Parathyroid adenoma (tissue), 2 donors: Measurements from ENCODE around the gene EIF4ENIF1.

Experiments
- H2AFZ ChIP-seq: fragments of 300-600 bp; sonication (generic); one replicate; pipeline ENCODE4 v1.7.0; 2017; ENCODE audit warnings: antibody characterized with exemption, mild to moderate bottlenecking
- H3K27ac ChIP-seq: fragments of 300-600 bp; sonication (generic); one replicate; pipeline ENCODE4 v1.7.0; 2017
- H3K27me3 ChIP-seq: fragments of 300-600 bp; sonication (generic); one replicate; pipeline ENCODE4 v1.7.0; 2017; ENCODE audit warnings: low read length; ENCODE audit not compliant: control insufficient read depth, insufficient read depth
- H3K36me3 ChIP-seq: fragments of 300-600 bp; sonication (generic); one replicate; pipeline ENCODE4 v1.7.0; 2017; ENCODE audit warnings: low read length; ENCODE audit not compliant: control insufficient read depth, insufficient read depth
- H3K4me1 ChIP-seq: fragments of 300-600 bp; sonication (generic); one replicate; pipeline ENCODE4 v1.7.0; 2017; ENCODE audit warnings: control low read depth
- H3K4me2 ChIP-seq: fragments of 300-600 bp; sonication (generic); one replicate; pipeline ENCODE4 v1.7.0; 2017; ENCODE audit warnings: low read length
- H3K4me3 ChIP-seq: fragments of 300-600 bp; sonication (generic); one replicate; pipeline ENCODE4 v1.7.0; 2017; ENCODE audit warnings: low read depth, low read length
- H3K79me2 ChIP-seq: fragments of 300-600 bp; sonication (generic); one replicate; pipeline ENCODE4 v1.7.0; 2017; ENCODE audit warnings: control low read depth
- H3K9ac ChIP-seq: fragments of 300-600 bp; sonication (generic); one replicate; pipeline ENCODE4 v1.7.0; 2017; ENCODE audit warnings: mild to moderate bottlenecking
- H3K9me3 ChIP-seq: fragments of 300-600 bp; sonication (generic); one replicate; pipeline ENCODE4 v1.7.0; 2017; ENCODE audit warnings: low read length; ENCODE audit not compliant: control insufficient read depth
- CTCF ChIP-seq: fragments of 300-600 bp; sonication (generic); IDR thresholded peaks from one replicate; pipeline ENCODE4 v1.7.0; 2017; ENCODE audit warnings: antibody characterized with exemption, mild to moderate bottlenecking
- donor health status: primary hyperparathyroidism.

Gene EIF4ENIF1

GRCh38 chr22:31394326-31394725 is 95.3 kb downstream of the EIF4ENIF1 start:
- no peak overlapping the region for H3K4me2 ChIP-seq
- no peak overlapping the region for H3K27ac ChIP-seq
- no peak overlapping the region for H2AFZ ChIP-seq
- no peaks in the 10 kb centered on the region for H3K79me2 ChIP-seq
- no peak overlapping the region for H3K9ac ChIP-seq
- no peak for TF ChIP-seq CTCF
- no peaks in the 10 kb centered on the region for H3K27me3 ChIP-seq
- no peak overlapping the region for H3K4me3 ChIP-seq
- H3K4me1 ChIP-seq = no peaks in the 10 kb centered on the region
- no peaks in the 10 kb centered on the region for H3K9me3 ChIP-seq
- no peaks in the 10 kb centered on the region for H3K36me3 ChIP-seq

- no peaks in the 10 kb centered on the region for H3K79me2 ChIP-seq
- H3K36me3 ChIP-seq = no peaks in the 10 kb centered on the region
- no peak for TF ChIP-seq CTCF
- H3K4me1 ChIP-seq = no peaks in the 10 kb centered on the region
- no peak overlapping the region for H3K4me2 ChIP-seq
- no peak overlapping the region for H3K27ac ChIP-seq
- H3K27me3 ChIP-seq = no peaks in the 10 kb centered on the region
- no peak overlapping the region for H3K9ac ChIP-seq
- no peak overlapping the region for H3K4me3 ChIP-seq
- H3K9me3 ChIP-seq = no peaks in the 10 kb centered on the region
- H2AFZ ChIP-seq = no peak overlapping the region
Measured at GRCh38 chr22:31393893-31394292, 95.7 kb downstream of the EIF4ENIF1 start.
